ENCODE measurements around the gene KCNQ1.

The KCNQ1 gene

DNA sequence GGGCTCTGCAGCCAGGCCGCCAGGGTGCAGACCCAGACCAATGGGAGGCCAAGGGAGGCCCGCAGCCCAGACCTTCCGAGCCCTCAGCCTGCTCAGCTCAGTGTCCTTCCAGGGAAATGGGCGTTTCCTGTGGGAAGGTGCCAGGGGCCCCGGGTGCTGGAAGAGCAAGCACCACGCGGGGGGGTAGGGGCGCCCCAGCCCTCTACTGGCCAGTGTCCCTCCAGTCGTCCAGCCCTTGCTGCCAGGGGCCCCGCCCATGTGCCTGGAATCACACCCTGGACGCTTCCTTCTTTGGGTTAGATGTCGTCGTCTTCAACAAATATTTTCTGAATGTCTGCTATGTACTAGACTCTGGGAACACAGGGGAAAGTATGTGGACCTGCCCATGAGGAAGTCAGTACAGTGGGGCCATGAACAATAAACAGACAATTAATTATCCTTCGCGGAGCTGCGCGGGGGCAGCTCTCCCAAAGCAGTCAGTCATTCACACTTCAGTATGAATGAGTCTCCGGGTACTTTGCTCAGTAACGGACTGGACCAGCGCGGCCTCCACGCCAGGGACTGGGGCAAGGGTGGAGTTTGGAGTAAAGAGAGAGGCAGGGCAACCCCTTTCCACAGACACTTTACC is 380.6 kb downstream of the KCNQ1 start:
- DNase-seq (ENCODE audit: extremely low read depth, insufficient read length), result no peak

GRCh38 chr11:2825889-2826678 is 381.3 kb downstream of the KCNQ1 start:
- Histone ChIP-seq H3K36me3 (ENCODE audit: control insufficient read depth, insufficient read depth, low read length) (no peaks in the 10 kb centered on the region), H3K4me3 (replicated peaks; ENCODE audit: low read depth, low read length) (no peak overlapping the region), H3K27me3 (replicated peaks; ENCODE audit: control insufficient read depth, insufficient read depth, low read length) (no peaks in the 10 kb centered on the region)
- TF ChIP-seq, protein P1, sequence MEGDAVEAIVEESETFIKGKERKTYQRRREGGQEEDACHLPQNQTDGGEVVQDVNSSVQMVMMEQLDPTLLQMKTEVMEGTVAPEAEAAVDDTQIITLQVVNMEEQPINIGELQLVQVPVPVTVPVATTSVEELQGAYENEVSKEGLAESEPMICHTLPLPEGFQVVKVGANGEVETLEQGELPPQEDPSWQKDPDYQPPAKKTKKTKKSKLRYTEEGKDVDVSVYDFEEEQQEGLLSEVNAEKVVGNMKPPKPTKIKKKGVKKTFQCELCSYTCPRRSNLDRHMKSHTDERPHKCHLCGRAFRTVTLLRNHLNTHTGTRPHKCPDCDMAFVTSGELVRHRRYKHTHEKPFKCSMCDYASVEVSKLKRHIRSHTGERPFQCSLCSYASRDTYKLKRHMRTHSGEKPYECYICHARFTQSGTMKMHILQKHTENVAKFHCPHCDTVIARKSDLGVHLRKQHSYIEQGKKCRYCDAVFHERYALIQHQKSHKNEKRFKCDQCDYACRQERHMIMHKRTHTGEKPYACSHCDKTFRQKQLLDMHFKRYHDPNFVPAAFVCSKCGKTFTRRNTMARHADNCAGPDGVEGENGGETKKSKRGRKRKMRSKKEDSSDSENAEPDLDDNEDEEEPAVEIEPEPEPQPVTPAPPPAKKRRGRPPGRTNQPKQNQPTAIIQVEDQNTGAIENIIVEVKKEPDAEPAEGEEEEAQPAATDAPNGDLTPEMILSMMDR (IDR thresholded peaks at IDR 0.05; ENCODE audit: insufficient read depth, low read length, poor library complexity, severe bottlenecking), result no peak
- DNase-seq (ENCODE audit: extremely low read depth, insufficient read length), result no peak

More for the DNA sequence above, 380.6 kb downstream of the KCNQ1 start:
- TF ChIP-seq, protein P1 (IDR thresholded peaks at IDR 0.05; ENCODE audit: insufficient read depth, low read length, poor library complexity, severe bottlenecking), result no peak
- Histone ChIP-seq H3K27me3 (replicated peaks; ENCODE audit: control insufficient read depth, insufficient read depth, low read length) (no peaks in the 10 kb centered on the region), H3K4me3 (replicated peaks; ENCODE audit: low read depth, low read length) (no peak overlapping the region), H3K36me3 (ENCODE audit: control insufficient read depth, insufficient read depth, low read length) (no peaks in the 10 kb centered on the region)

DNA sequence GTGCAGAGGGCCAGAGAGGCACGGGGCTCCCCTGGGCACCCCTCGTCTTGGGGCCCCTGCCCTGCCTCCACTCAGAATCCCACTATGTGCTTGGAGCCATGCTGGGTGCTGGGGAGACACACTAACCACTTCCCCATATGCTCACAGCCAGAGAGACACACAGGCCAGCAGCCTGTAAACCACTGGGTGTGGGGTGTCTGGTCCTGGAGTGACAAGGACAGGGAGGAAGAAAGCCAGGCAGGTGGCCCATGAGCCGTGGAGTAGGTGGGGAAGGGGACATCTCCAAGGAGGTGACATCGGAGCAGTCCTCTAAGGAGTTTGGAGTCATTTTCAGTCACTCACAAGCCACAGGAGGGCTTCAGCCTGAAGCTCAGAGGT is 381.9 kb downstream of the KCNQ1 start:
- Histone ChIP-seq H3K36me3 (ENCODE audit: control insufficient read depth, insufficient read depth, low read length) (no peaks in the 10 kb centered on the region), H3K27me3 (replicated peaks; ENCODE audit: control insufficient read depth, insufficient read depth, low read length) (no peaks in the 10 kb centered on the region), H3K4me3 (replicated peaks; ENCODE audit: low read depth, low read length) (no peak overlapping the region)
- DNase-seq (ENCODE audit: extremely low read depth, insufficient read length), result no peak
- TF ChIP-seq, protein P1 (IDR thresholded peaks at IDR 0.05; ENCODE audit: insufficient read depth, low read length, poor library complexity, severe bottlenecking), result no peak

DNA sequence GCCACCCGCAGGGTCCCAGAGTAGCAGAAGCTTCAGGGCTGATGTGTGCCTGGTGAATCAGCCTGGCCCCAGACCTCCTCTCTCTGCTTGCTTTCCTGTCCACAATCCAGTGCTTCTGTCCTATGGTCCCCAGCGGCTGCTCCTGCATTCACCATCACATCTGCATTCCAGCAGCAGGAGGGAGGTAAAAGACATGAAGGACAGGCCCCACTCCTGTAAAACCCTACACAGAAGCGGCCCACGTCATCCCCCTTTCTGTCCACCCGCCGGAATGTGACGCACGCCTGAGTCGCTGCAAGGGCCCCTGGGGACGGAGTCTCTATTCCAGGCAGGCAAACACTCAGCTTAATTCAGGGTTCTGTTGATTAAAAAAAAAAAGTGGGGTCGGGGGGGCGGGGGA is 382.4 kb downstream of the KCNQ1 start:
- H3K36me3 ChIP-seq (ENCODE audit: control insufficient read depth, insufficient read depth, low read length), result no peaks in the 10 kb centered on the region
- TF ChIP-seq, protein P1 (IDR thresholded peaks at IDR 0.05; ENCODE audit: insufficient read depth, low read length, poor library complexity, severe bottlenecking), result no peak
- no peak overlapping the region for H3K4me3 ChIP-seq (replicated peaks; ENCODE audit: low read depth, low read length)
- DNase-seq (ENCODE audit: extremely low read depth, insufficient read length), result no peak
- no peaks in the 10 kb centered on the region for H3K27me3 ChIP-seq (replicated peaks; ENCODE audit: control insufficient read depth, insufficient read depth, low read length)

- DNase-seq (ENCODE audit: extremely low read depth, insufficient read length), result no peak
- H3K36me3 ChIP-seq (ENCODE audit: control insufficient read depth, insufficient read depth, low read length), result no peaks in the 10 kb centered on the region
- no peak overlapping the region for H3K4me3 ChIP-seq (replicated peaks; ENCODE audit: low read depth, low read length)
- TF ChIP-seq, protein P1 (IDR thresholded peaks at IDR 0.05; ENCODE audit: insufficient read depth, low read length, poor library complexity, severe bottlenecking), result no peak
- H3K27me3 ChIP-seq (replicated peaks; ENCODE audit: control insufficient read depth, insufficient read depth, low read length), result no peaks in the 10 kb centered on the region
Measured at GRCh38 chr11:2827792-2828191, 383.0 kb downstream of the KCNQ1 start.

All from GM06990 (cell line).